Measurements from ENCODE around the gene LIG3. TPM values are rescaled to one million over a fixed set of nuclear protein-coding genes. Genes with fewer than 3 reads are reported as not detected.

LIG3 gene
- total and polyA plus RNA-seq, 9 donors: 10.9 to 63.2 (median 44.2) TPM

DNA sequence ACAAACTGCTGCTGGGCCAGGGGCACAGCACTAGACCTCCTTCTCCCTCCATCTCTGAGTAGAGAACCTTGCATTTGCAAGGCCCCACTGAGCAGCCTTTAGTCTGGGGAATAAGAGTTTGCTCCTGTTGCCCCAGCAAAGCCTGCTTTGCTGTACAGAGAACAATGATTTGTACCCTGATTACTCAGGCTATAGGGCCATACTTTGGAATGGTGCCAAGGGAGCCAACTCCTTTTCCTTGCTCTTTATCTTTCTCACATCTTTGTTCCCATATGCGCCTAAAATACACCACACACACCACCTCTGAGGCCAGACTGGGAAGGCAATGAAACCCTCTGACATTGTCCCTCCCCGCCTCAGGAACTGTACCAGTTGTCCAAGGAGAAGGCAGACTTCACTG lies 21.2 kb downstream of the LIG3 start:
- H3K4me1 ChIP-seq (ENCODE audit: insufficient read depth): peaks cover 6% of the 10 kb centered on the region
- intact Hi-C loops (cut with DNase I): no loop called here
- TF ChIP-seq CTCF (IDR thresholded peaks at IDR 0.05) (no peak), POLR2A (IDR thresholded peaks at IDR 0.05) (no peak)
- no peak overlapping the region for H3K27ac ChIP-seq
- H3K9me3 ChIP-seq: no peaks in the 10 kb centered on the region
- no peak overlapping the region for H3K4me3 ChIP-seq
- no peaks in the 10 kb centered on the region for H3K27me3 ChIP-seq
- H3K36me3 ChIP-seq: no peaks in the 10 kb centered on the region
- 88 to 92% (median 89%) methylated on average over 2 of the region's 2 CpGs for WGBS, 3 donors
- DNase-seq: no peak

- no peaks in the 10 kb centered on the region for H3K4me1 ChIP-seq (ENCODE audit: insufficient read depth)
- intact Hi-C loops (cut with DNase I): no loop called here
- TF ChIP-seq CTCF (IDR thresholded peaks at IDR 0.05): no peak
- TF ChIP-seq POLR2A (IDR thresholded peaks at IDR 0.05): no peak
- no peak for TF ChIP-seq EP300 (IDR thresholded peaks at IDR 0.05)
- no peaks in the 10 kb centered on the region for H3K27me3 ChIP-seq
- H3K27ac ChIP-seq: no peak overlapping the region
- no peak overlapping the region for H3K4me3 ChIP-seq
- no peaks in the 10 kb centered on the region for H3K9me3 ChIP-seq
- no peaks in the 10 kb centered on the region for H3K36me3 ChIP-seq
- no peak for DNase-seq
- 68 to 72% (median 69%) methylated on average over 15 of the region's 15 CpGs for WGBS, 3 donors
These were observed 22.7 kb downstream of the LIG3 start for GRCh38 chr17:35002876-35003551.

GRCh38 chr17:35003778-35004177 lies 23.5 kb downstream of the LIG3 start:
- WGBS, 3 donors: 92 to 96% (median 96%) methylated on average over 4 of the region's 4 CpGs
- H3K27me3 ChIP-seq: no peaks in the 10 kb centered on the region
- H3K4me3 ChIP-seq: no peak overlapping the region
- H3K9me3 ChIP-seq: no peaks in the 10 kb centered on the region
- H3K4me1 ChIP-seq (ENCODE audit: insufficient read depth): no peaks in the 10 kb centered on the region
- H3K27ac ChIP-seq: no peak overlapping the region
- TF ChIP-seq CTCF (IDR thresholded peaks at IDR 0.05): no peak
- no peak for TF ChIP-seq POLR2A (IDR thresholded peaks at IDR 0.05)
- no peak for TF ChIP-seq EP300 (IDR thresholded peaks at IDR 0.05)
- no peak for DNase-seq
- no peaks in the 10 kb centered on the region for H3K36me3 ChIP-seq
- intact Hi-C loops (cut with DNase I): no loop called here

- no peak for TF ChIP-seq CTCF (IDR thresholded peaks at IDR 0.05)
- no peak for TF ChIP-seq EP300 (IDR thresholded peaks at IDR 0.05)
- no peak for TF ChIP-seq POLR2A (IDR thresholded peaks at IDR 0.05)
- Histone ChIP-seq H3K4me3 (no peak overlapping the region), H3K27ac (no peak overlapping the region), H3K9me3 (no peaks in the 10 kb centered on the region), H3K36me3 (no peaks in the 10 kb centered on the region), H3K4me1 (ENCODE audit: insufficient read depth) (no peaks in the 10 kb centered on the region), H3K27me3 (no peaks in the 10 kb centered on the region)
- DNase-seq: no peak
- 79 to 89% (median 82%) methylated on average over 4 of the region's 4 CpGs for WGBS, 3 donors
- intact Hi-C loops (cut with DNase I): no loop called here
These were observed 26.0 kb downstream of the LIG3 start for GRCh38 chr17:35006345-35006744.
